Skin epidermis (tissue), 12 donors: ENCODE data around the gene GIPC2.
A peak's percentile ranks its signal among the peaks of the same experiment; 100 is the strongest.

Experiments used
- H3K27ac ChIP-seq, 21 experiments: fragments of 200-600 bp; sonication (generic) in 11 of 21; one replicate each; pipeline ENCODE4 v1.5.0; 2020; ENCODE audit warnings: mild to moderate bottlenecking in 3 of 21, inconsistent platforms in 2 of 21, moderate library complexity in 2 of 21
- H3K4me3 ChIP-seq, 7 experiments: fragments of 200-600 bp; sonication (generic) in 2 of 7; one replicate each; pipeline ENCODE4 v1.5.0; 2020; ENCODE audit warnings: inconsistent platforms in 2 of 7, mild to moderate bottlenecking in 2 of 7, moderate library complexity in 1 of 7

Gene GIPC2

GRCh38 chr1:78032996-78033796 is 12.6 kb upstream of the GIPC2 start:
- peak overlapping the region in 9 of 21 experiments; percentile 13 to 78 (median 44) for H3K27ac ChIP-seq
- no peak overlapping the region for H3K4me3 ChIP-seq

- H3K4me3 ChIP-seq: no peak overlapping the region
- H3K27ac ChIP-seq: peak overlapping the region in 10 of 21 experiments; percentile 9 to 78 (median 44)
Measured at GRCh38 chr1:78033797-78034172, 12.0 kb upstream of the GIPC2 start.

- no peak overlapping the region for H3K27ac ChIP-seq
- no peak overlapping the region for H3K4me3 ChIP-seq
Measured at GRCh38 chr1:78035121-78035520, 10.6 kb upstream of the GIPC2 start.

GRCh38 chr1:78036450-78036849 is 9.3 kb upstream of the GIPC2 start:
- Histone ChIP-seq H3K27ac (no peak overlapping the region), H3K4me3 (no peak overlapping the region)

GRCh38 chr1:78038071-78038470 is 7.7 kb upstream of the GIPC2 start:
- Histone ChIP-seq H3K27ac (peak overlapping the region in 1 of 21 experiments; percentile 45), H3K4me3 (no peak overlapping the region)

- Histone ChIP-seq H3K27ac (peak overlapping the region in 1 of 21 experiments; percentile 45), H3K4me3 (no peak overlapping the region)
Measured at GRCh38 chr1:78038491-78038939, 7.3 kb upstream of the GIPC2 start.

- H3K4me3 ChIP-seq: no peak overlapping the region
- no peak overlapping the region for H3K27ac ChIP-seq
Measured at GRCh38 chr1:78040484-78041089, 5.2 kb upstream of the GIPC2 start.

- Histone ChIP-seq H3K4me3 (no peak overlapping the region), H3K27ac (no peak overlapping the region)
Measured at GRCh38 chr1:78043436-78043835, 2.3 kb upstream of the GIPC2 start.

- Histone ChIP-seq H3K27ac (peak overlapping the region in 9 of 21 experiments; percentile 26 to 84 (median 72)), H3K4me3 (peak overlapping the region in 6 of 7 experiments; percentile 44 to 68 (median 55))
Measured at GRCh38 chr1:78044796-78045562, 787 bp upstream of the GIPC2 start.

GRCh38 chr1:78045563-78045925 is 222 bp upstream of the GIPC2 start:
- H3K27ac ChIP-seq: peak overlapping the region in 17 of 21 experiments; percentile 12 to 84 (median 62)
- peak overlapping the region; percentile 44 to 68 (median 55) for H3K4me3 ChIP-seq

GRCh38 chr1:78047106-78047505 is 1.3 kb downstream of the GIPC2 start:
- Histone ChIP-seq H3K4me3 (peak overlapping the region in 3 of 7 experiments; percentile 55 to 56 (median 55)), H3K27ac (peak overlapping the region in 4 of 21 experiments; percentile 10 to 84 (median 64))

GRCh38 chr1:78047631-78048030 is 1.9 kb downstream of the GIPC2 start:
- Histone ChIP-seq H3K4me3 (no peak overlapping the region), H3K27ac (peak overlapping the region in 2 of 21 experiments; percentile 10 to 23)

GRCh38 chr1:78048446-78048845 is 2.7 kb downstream of the GIPC2 start:
- Histone ChIP-seq H3K27ac (no peak overlapping the region), H3K4me3 (no peak overlapping the region)

GRCh38 chr1:78049396-78049795 is 3.6 kb downstream of the GIPC2 start:
- no peak overlapping the region for H3K4me3 ChIP-seq
- no peak overlapping the region for H3K27ac ChIP-seq

GRCh38 chr1:78051005-78051404 is 5.2 kb downstream of the GIPC2 start:
- no peak overlapping the region for H3K27ac ChIP-seq

GRCh38 chr1:78052685-78053405 is 7.1 kb downstream of the GIPC2 start:
- H3K4me3 ChIP-seq: no peak overlapping the region
- H3K27ac ChIP-seq: no peak overlapping the region

More at GRCh38 chr1:78051005-78051404, 5.2 kb downstream of the GIPC2 start:
- H3K4me3 ChIP-seq: no peak overlapping the region

- no peak overlapping the region for H3K27ac ChIP-seq
- H3K4me3 ChIP-seq: no peak overlapping the region
Measured at GRCh38 chr1:78053498-78053897, 7.7 kb downstream of the GIPC2 start.

GRCh38 chr1:78054559-78054958 is 8.8 kb downstream of the GIPC2 start:
- no peak overlapping the region for H3K4me3 ChIP-seq
- H3K27ac ChIP-seq: no peak overlapping the region

- Histone ChIP-seq H3K27ac (no peak overlapping the region), H3K4me3 (no peak overlapping the region)
Measured at GRCh38 chr1:78054972-78055371, 9.2 kb downstream of the GIPC2 start.
